GM21619 (cell line): ENCODE data around the gene MYO1F.
"Not testable (repeated sequence)": the region's sequence is repeated elsewhere in the genome, so short reads cannot be mapped to it uniquely, and the experiment has no call there.

Experiments
- ATAC-seq: cut with Tn5 transposase; IDR thresholded peaks from one replicate; pipeline ENCODE4 v1.9.1; 2021; ENCODE audit not compliant: unreplicated experiment

Gene MYO1F

GRCh38 chr19:8600816-8601215, 23.6 kb upstream of the MYO1F start:
- ATAC-seq: no peak

GRCh38 chr19:8600064-8600463, 22.8 kb upstream of the MYO1F start:
- no peak for ATAC-seq

DNA sequence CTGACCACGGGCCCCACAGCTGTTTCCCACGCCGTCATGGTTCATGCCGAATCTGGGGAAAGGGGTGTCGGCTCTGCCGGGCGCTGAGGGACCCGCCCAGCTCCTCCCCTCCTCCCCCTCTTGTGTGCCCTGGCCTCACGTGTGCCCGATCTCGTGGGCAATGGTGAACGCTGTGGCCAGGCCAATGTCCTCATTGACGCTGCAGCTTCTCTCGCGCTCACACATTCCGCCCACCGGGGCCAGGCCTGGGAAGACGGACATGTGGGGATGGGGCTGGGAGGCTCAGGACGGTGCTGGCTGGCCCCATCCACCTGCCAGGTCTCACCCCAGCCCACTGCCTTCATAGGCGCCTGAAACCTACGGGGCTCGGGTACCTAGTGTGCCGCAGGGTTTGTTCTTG, 18.9 kb upstream of the MYO1F start:
- no peak for ATAC-seq

DNA sequence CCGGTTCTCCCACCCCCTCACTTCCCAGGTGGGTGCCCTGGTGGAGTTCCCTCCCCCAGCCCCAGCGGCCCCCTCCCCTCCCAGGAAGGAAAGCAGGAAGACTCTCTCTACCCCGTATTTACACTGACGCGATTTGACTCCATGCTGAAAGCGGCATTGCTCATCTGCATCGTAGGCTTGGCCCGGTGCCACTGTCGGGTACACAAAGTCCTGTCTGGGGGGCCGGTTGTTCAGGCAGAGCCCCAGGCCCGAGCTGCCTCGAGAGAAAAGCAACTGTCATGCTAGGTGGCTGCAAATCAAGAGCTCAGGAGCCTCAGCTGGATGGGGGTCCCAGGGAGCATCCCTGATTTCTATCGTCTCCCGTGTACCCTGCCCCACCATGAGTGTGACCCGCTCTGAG, 18.4 kb upstream of the MYO1F start:
- ATAC-seq: no peak

DNA sequence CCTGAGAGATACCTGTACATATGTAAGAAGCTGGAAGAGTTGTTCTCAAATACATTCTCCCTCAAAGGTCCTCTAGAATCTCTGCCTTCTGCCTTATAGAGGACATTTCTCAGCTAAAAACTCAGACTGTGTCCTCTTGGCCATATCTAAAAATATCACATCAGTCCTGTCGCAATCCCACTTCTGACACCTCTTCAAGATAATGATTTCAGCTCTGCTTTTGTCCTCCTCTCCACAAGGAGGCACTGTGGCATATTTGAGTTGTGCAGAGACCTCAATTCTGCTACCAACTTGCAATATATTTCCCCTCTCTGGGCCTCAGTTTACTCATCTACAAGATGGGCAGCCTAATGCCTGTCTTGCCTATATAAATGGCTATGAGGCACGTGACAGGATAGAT, 16.7 kb upstream of the MYO1F start:
- no peak for ATAC-seq

GRCh38 chr19:8592231-8593009, 15.2 kb upstream of the MYO1F start:
- ATAC-seq: no peak

GRCh38 chr19:8589177-8589714, 12.0 kb upstream of the MYO1F start:
- ATAC-seq: no peak

DNA sequence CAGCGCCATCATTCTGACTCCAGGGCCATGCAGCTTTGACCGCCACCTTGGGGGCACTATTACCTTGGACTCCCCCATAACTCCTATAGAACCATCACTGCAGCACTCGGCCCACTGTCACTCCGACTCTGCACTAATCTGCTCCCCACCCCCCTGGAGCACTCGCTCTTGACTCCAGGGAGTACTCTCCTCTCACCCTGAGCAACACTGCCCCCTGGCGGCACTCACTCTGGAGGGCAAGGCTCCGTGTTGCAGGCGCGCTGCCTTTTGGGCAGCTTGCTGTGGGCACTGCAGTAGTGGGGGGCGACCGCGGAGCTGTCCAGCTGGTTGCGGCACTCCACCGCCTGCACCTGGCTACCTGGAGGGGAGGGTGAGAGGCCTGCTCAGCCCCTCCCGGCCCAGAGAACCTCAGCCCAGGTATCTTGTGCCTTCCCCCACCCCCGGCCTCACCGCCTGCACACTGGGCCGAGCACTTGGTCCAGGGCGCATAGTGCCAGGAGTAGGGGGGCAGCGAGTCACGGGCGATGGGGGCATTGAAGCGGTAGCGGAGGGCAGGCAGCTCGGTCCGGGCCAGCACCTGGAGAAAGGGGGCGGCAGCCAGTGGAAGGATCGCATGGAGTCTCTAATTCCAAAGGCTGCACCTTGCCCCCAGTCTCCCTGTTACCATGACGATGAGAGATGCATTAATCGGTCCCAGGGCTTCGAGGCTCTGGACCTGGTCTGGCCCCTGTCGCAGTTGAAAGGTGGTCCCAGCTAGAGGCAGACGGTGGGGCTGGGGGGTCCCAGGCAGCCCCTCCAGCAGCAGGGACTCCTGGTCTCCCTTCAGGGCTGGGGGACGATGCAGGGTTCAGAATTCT, 8.9 kb upstream of the MYO1F start:
- ATAC-seq: no peak

GRCh38 chr19:8584965-8585893, 8.0 kb upstream of the MYO1F start:
- no peak for ATAC-seq

GRCh38 chr19:8580710-8581281, 3.6 kb upstream of the MYO1F start:
- no peak for ATAC-seq

- ATAC-seq: no peak
These were observed 1.5 kb upstream of the MYO1F start for GRCh38 chr19:8578642-8579265.

DNA sequence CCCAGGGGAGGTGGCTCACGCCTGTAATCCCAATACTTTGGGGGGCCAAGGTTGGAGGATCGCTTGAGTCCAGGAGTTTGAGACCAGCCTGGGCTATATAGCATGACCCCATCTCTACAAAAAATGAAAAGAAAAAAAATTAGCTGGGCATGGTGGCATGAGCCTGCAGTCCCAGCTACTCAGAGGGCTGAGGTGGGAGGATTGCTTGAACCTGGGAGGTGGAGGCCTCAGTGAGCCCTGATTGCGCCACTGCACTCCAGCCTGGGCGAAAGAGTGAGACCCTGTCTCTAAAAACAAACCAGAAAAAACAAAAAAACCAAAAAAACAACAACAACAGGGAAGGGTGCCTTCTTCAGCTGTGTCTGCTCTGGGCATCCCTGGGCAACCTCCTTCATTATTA, 499 bp upstream of the MYO1F start:
- ATAC-seq: no peak

DNA sequence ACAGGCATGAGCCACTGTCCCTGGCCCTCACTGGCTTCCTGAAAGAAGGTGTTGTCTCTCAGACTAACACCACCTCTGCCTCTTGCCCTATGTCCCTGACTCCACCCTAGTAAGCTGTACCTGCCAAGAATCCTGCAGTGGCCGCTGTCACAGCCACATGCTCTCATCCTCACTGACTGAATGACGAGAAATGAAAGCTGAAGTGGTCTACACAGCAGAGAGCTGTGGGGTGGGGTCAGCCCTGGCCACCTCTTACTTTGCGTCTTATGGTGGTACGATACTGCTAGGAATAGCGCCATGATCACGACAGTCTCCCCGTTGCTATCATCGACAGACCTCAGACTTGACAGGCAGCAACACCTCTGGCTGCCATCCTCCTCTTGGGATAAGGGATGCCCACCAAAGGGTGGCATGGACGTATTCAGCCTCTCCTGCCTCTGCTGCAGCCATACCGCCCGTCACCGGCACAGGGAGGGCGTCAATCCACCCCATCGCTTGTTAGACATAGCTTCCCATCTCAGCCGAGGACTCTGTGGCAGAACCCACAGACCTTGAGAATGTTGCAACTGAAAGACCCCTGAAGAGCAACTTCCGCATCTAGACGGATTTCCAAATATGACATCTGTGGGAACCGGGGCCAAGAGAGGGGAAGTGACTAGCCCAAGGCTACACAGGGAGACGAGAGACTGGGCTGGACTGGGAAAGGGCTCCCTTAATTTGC, 809 bp downstream of the MYO1F start:
- ATAC-seq: no peak

DNA sequence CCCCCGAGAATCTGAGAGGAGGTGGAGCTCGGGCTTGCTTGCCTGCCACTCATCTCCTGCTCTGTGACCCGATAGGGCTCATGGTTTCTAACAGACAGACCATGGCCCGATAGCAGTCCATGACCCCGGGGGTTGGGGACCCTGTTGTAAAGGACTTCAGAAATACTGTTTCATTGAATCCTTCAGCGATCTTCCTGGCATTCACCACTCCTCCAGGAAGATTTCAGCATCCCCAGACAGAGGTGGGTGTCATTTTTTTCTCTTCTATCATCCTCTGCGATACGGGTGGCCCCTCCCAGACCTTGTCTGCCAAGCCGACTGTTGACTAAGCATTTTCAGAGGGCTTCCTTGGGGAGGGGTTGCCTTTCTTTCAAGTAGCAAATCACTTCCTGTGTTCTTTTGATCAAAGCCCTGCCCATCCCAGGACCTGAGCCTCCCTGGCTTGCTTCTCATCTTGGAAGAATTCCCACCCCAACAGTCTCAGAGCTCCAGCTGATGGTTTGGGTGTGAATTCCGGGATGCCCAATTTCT, 1.7 kb downstream of the MYO1F start:
- ATAC-seq: no peak

DNA sequence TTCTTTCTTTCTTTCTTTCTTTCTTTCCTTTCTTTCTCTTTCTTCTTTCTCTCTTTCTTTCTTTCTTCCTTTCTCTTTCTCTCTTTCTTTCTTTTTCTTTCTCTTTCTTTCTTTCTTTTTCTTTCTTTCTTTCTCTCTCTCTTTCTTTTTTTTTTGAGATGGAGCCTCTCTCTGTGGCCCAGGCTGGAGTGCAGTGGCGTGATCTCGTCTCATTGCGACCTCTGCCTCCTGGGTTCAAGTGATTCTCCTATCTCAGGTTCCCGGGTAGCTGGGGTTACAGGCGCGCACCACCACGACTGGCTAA, 2.7 kb downstream of the MYO1F start:
- not testable (repeated sequence) for ATAC-seq

- no peak for ATAC-seq
These were observed 3.9 kb downstream of the MYO1F start for GRCh38 chr19:8573316-8573715.

DNA sequence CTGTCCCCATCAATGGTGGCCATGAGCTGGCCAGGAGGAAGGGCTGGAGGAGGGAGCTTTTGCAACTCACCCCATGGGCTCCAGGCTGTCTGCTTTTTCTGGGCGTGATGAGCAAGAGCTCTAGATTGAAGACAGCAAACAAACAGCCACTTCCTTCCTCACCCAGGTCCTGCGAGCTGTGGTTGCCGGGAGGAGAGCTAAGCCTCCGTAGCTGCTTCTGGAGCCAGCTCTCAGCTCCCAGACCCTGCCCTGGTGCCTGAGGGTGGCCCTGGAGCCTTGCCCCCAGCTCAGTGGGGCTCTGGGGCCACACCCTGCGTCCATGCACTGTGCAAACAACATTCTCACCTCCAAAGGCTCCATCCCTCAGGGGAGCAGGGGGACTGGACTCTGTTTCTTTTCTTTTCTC, 6.2 kb downstream of the MYO1F start:
- no peak for ATAC-seq

DNA sequence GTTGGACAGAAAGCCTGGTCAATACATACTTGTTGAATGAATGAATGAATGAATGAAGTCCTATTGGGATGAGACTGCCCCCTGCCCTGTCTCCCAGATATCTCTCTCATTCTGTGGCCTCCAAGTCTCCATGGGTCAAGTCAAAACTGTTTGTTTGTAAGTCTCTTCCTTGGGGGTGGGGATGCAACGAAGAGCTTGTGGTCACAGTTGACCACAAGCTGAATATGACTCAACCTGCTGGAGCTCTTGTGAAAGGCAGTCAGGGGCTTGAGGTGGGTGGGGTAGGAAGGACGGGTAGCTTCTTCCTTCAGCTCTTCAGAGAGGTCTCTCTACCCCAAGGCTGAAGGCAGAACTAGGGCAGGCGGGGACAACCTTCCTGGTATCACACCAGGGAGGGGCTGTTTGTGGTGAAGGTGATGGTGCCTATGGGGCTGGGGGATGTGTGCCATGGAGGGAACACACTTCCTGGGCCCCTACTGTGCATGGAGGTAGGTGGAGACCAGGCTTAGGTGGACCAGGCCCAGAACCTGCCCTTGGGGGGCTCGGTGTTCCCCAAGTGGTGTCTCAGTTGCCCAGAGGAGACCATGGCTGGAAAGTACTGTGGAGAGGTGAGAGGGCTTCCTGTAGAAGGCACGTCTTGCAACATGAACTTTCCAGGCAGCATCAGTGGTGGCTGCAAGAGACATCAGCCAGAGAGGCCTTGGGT, 8.0 kb downstream of the MYO1F start:
- ATAC-seq: peak; percentile 84
